Measurements from ENCODE around the gene OPA3.

- TF ChIP-seq CTCF (IDR thresholded peaks at IDR 0.05) (no peak), ZFX (IDR thresholded peaks at IDR 0.05; ENCODE audit: borderline replicate concordance) (no peak)
Observed at GRCh38 chr19:45508417-45508860, 76.2 kb downstream of the OPA3 start.

All from 22Rv1 (cell line).